HG03159 (cell line): Measurements from ENCODE around the gene LIPC.

Experiments
- ATAC-seq: cut with Tn5 transposase; IDR thresholded peaks from one replicate; pipeline ENCODE4 v1.9.1; 2021; ENCODE audit warnings: mild to moderate bottlenecking, moderate library complexity; ENCODE audit not compliant: unreplicated experiment

The LIPC gene

GRCh38 chr15:58551084-58551763 is 119.4 kb downstream of the LIPC start:
- no peak for ATAC-seq

- ATAC-seq = no peak
Measured at GRCh38 chr15:58551764-58552504, 120.1 kb downstream of the LIPC start.

- no peak for ATAC-seq
Measured at GRCh38 chr15:58552505-58553364, 120.9 kb downstream of the LIPC start.

GRCh38 chr15:58553365-58553918 is 121.7 kb downstream of the LIPC start:
- ATAC-seq = no peak

GRCh38 chr15:58554758-58555157 is 123.0 kb downstream of the LIPC start:
- ATAC-seq = no peak

GRCh38 chr15:58555162-58556027 is 123.6 kb downstream of the LIPC start:
- no peak for ATAC-seq

- ATAC-seq = no peak
Measured at GRCh38 chr15:58556028-58556361, 124.2 kb downstream of the LIPC start.

GRCh38 chr15:58556541-58556940 is 124.8 kb downstream of the LIPC start:
- no peak for ATAC-seq

GRCh38 chr15:58558777-58559176 is 127.0 kb downstream of the LIPC start:
- no peak for ATAC-seq

- ATAC-seq = no peak
Measured at GRCh38 chr15:58559904-58560588, 128.3 kb downstream of the LIPC start.

GRCh38 chr15:58561321-58561720 is 129.5 kb downstream of the LIPC start:
- no peak for ATAC-seq

GRCh38 chr15:58562135-58562534 is 130.3 kb downstream of the LIPC start:
- ATAC-seq = no peak

- ATAC-seq = no peak
Measured at GRCh38 chr15:58564981-58565380, 133.2 kb downstream of the LIPC start.

GRCh38 chr15:58565619-58566018 is 133.8 kb downstream of the LIPC start:
- no peak for ATAC-seq

GRCh38 chr15:58566029-58566428 is 134.2 kb downstream of the LIPC start:
- ATAC-seq = no peak

GRCh38 chr15:58568157-58568571 is 136.4 kb downstream of the LIPC start:
- no peak for ATAC-seq

- ATAC-seq = no peak
Measured at GRCh38 chr15:58569455-58569854, 137.7 kb downstream of the LIPC start.

- no peak for ATAC-seq
Measured at GRCh38 chr15:58571491-58571890, 139.7 kb downstream of the LIPC start.

- ATAC-seq = no peak
Measured at GRCh38 chr15:58572521-58572920, 140.7 kb downstream of the LIPC start.

- ATAC-seq = no peak
Measured at GRCh38 chr15:58573270-58573669, 141.5 kb downstream of the LIPC start.
